ENCODE data around the gene MADD. TPM values are rescaled to one million over a fixed set of nuclear protein-coding genes. Genes with fewer than 3 reads are reported as not detected.

Gene MADD
- total RNA-seq, 1 donor from 2014 or later, result 11.4 TPM

- no peak for ATAC-seq
These were observed 90.4 kb downstream of the MADD start for GRCh38 chr11:47360341-47360740.

GRCh38 chr11:47361419-47361818 is 91.5 kb downstream of the MADD start:
- no peak for ATAC-seq

- ATAC-seq, result no peak
These were observed 96.1 kb downstream of the MADD start for GRCh38 chr11:47366020-47366490.

- no peak for ATAC-seq
These were observed 99.7 kb downstream of the MADD start for GRCh38 chr11:47369676-47370075.

GRCh38 chr11:47372422-47372821 is 102.5 kb downstream of the MADD start:
- no peak for ATAC-seq

GRCh38 chr11:47373876-47374719 is 104.2 kb downstream of the MADD start:
- peak; percentile 73 for ATAC-seq

- ATAC-seq, result no peak
These were observed 104.7 kb downstream of the MADD start for GRCh38 chr11:47374720-47375019.

- ATAC-seq, result no peak
These were observed 105.1 kb downstream of the MADD start for GRCh38 chr11:47375020-47375419.

GRCh38 chr11:47375546-47376085 is 105.7 kb downstream of the MADD start:
- ATAC-seq, result no peak

GRCh38 chr11:47376107-47376524 is 106.2 kb downstream of the MADD start:
- ATAC-seq, result no peak

GRCh38 chr11:47376525-47377371 is 106.8 kb downstream of the MADD start:
- peak; percentile 25 for ATAC-seq

- ATAC-seq, result peak; percentile 6
These were observed 107.7 kb downstream of the MADD start for GRCh38 chr11:47377571-47378009.

GRCh38 chr11:47378010-47378835 is 108.3 kb downstream of the MADD start, which contains the start of gene SPI1:
Gene SPI1 (minus strand): TSS chr11:47378547. CDS start chr11:47378353, 194 bp downstream.
- peak; percentile 43 for ATAC-seq

- no peak for ATAC-seq
These were observed 108.9 kb downstream of the MADD start for GRCh38 chr11:47378836-47379170.

- no peak for ATAC-seq
These were observed 109.4 kb downstream of the MADD start for GRCh38 chr11:47379317-47379716.

Other genes starting within 250 kb of the MADD start
- 77.9 TPM for gene ARFGAP2, start 93.3 kb upstream of the MADD start, total RNA-seq
- 55.3 TPM for gene PACSIN3, start 83.7 kb upstream of the MADD start, total RNA-seq
- gene DDB2, start 55.2 kb upstream of the MADD start, total RNA-seq, result 49.3 TPM
- 12.7 TPM for gene ACP2, start 21.3 kb upstream of the MADD start, total RNA-seq
- 5.8 TPM for gene NR1H3, start 12.1 kb upstream of the MADD start, total RNA-seq
- not detected for gene MYBPC3, start 82.6 kb downstream of the MADD start, total RNA-seq
- 2.2 TPM for gene SPI1, start 108.4 kb downstream of the MADD start, total RNA-seq
- 6.4 TPM for gene SLC39A13, start 138.5 kb downstream of the MADD start, total RNA-seq
- gene PSMC3, start 156.3 kb downstream of the MADD start, total RNA-seq, result 88.2 TPM
- 0.44 TPM for gene RAPSN, start 179.0 kb downstream of the MADD start, total RNA-seq